Lung (tissue), 12 donors: ENCODE measurements around the gene HTR1A. TPM values are rescaled to one million over a fixed set of nuclear protein-coding genes. Genes with fewer than 3 reads are reported as not detected.

ENCODE experiments used
- ATAC-seq: fragments of 200-7000 bp; cut with Tn5 transposase; one replicate; pipeline ENCODE4 v1.9.1; 2020; ENCODE audit warnings: moderate number of reproducible peaks; ENCODE audit not compliant: insufficient read depth, low FRiP score
- DNase-seq, 3 donors: peaks; one replicate each; pipeline ENCODE4 v3.0.0-alpha.2; 2013 to 2017
- H3K27ac ChIP-seq, 2 donors: one replicate each; pipeline ENCODE4 v1.5.1; 2013; ENCODE audit warnings: mild to moderate bottlenecking in 2 of 2, moderate library complexity in 2 of 2, control low read depth in 1 of 2, inconsistent platforms in 1 of 2, low read depth in 1 of 2, low read length in 1 of 2
- H3K27me3 ChIP-seq, 3 donors: one replicate each; pipeline ENCODE4 v1.5.1; 2013; ENCODE audit warnings: low read length in 2 of 3; ENCODE audit not compliant: control insufficient read depth in 3 of 3, insufficient read depth in 3 of 3
- H3K36me3 ChIP-seq, 4 donors: one replicate each; pipeline ENCODE4 v1.5.1; 2013; ENCODE audit warnings: low read length in 4 of 4, mild to moderate bottlenecking in 1 of 4, moderate library complexity in 1 of 4; ENCODE audit not compliant: control insufficient read depth in 4 of 4, insufficient read depth in 4 of 4
- H3K4me1 ChIP-seq, 5 donors: one replicate each; pipeline ENCODE4 v1.5.1; 2013; ENCODE audit warnings: low read length in 5 of 5, mild to moderate bottlenecking in 2 of 5, moderate library complexity in 1 of 5; ENCODE audit not compliant: control insufficient read depth in 5 of 5, insufficient read depth in 5 of 5
- H3K4me3 ChIP-seq: one replicate; pipeline ENCODE4 v1.5.1; 2013; ENCODE audit warnings: mild to moderate bottlenecking, control low read depth, moderate library complexity
- H3K9ac ChIP-seq, 2 donors: one replicate each; pipeline ENCODE4 v1.5.1; 2013; ENCODE audit warnings: low read length in 2 of 2, control low read depth in 1 of 2; ENCODE audit not compliant: insufficient read depth in 1 of 2
- H3K9me3 ChIP-seq, 4 donors: one replicate each; pipeline ENCODE4 v1.5.1; 2013; ENCODE audit warnings: low read length in 3 of 4, mild to moderate bottlenecking in 1 of 4, moderate library complexity in 1 of 4; ENCODE audit not compliant: control insufficient read depth in 4 of 4, insufficient read depth in 3 of 4
- CTCF ChIP-seq: IDR thresholded peaks from 2 replicates; pipeline ENCODE4 v1.5.1; 2012; ENCODE audit warnings: mild to moderate bottlenecking; ENCODE audit errors: control extremely low read depth, extremely low read depth
- WGBS, 2 donors: extraction: QIAGEN DNeasy Blood & Tissue Kit; methylation state at CpG; one replicate each; pipeline ENCODE4 v1.1.7; 2013; 5-methylcytosine and 5-hydroxymethylcytosine counted together
- polyA plus RNA-seq, 2 donors: library from polyadenylated mRNA; stranded (reverse); fragments of 200-250 nt; gene quantifications; one replicate each; pipeline ENCODE4 v1.2.1, GENCODE V29; 2013
- total RNA-seq, 2 donors: library from RNA; depleted of rRNA in 1 of 2; stranded (reverse); fragments of >200 nt in 1 of 2; gene quantifications; one replicate each; pipeline ENCODE4 v1.2.1, GENCODE V29; 2014 to 2021
- donor health status: control.
- donor health status: control.
- donor health status: Bipolar disorder and iron deficiency.
- donor health status: healthy.
- donor health status: DM: yes; HTN: yes; CAD: no.

The HTR1A gene
- total and polyA plus RNA-seq, 4 donors: 0.20 TPM; not detected in 3

DNA sequence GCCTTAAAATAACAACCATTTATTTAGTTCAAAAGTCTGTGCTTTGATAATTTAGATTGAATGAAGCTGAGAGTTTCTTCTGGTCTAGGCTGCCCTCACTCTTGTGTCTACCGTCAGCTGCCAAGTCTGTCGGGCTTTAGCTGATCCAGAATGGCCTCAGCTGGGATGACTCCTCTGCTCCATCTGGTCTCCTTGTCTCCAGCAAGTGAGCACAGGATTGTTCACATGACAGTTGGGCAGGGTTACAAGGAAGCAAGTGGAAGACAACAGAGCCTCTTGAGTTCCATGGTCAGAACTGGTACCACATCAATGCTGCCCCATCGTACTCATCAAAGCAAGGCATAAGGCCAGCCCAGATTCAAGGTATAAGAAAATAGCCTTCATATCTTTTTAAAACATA, 9.0 kb downstream of the HTR1A start:
- Histone ChIP-seq H3K27me3 (no peaks in the 10 kb centered on the region), H3K27ac (no peak overlapping the region), H3K4me3 (no peak overlapping the region), H3K9me3 (no peaks in the 10 kb centered on the region), H3K4me1 (no peaks in the 10 kb centered on the region), H3K36me3 (no peaks in the 10 kb centered on the region), H3K9ac (no peak overlapping the region)
- no peak for TF ChIP-seq CTCF
- ATAC-seq: no peak
- 86 to 89% methylated on average over 3 of the region's 3 CpGs for WGBS, 2 donors
- DNase-seq: no peak

DNA sequence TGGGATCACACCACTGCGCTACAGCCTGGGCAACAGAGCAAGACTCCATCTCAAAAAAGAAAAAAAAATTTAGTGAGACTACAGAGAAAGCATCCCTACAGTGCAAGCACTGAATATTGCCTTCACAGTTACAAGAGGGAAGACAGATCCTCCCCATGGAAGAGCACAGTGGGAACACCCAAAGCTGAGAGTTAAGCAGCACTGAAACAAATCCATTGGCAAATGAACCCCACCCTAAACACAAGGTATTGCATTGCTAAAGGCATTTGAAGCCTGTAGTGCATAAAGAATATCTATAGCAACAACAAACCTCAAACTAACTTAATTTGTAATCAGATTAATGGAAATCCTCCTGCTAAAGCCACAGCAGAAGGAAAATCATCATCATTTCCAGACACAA, 27.1 kb downstream of the HTR1A start:
- 90 to 94% methylated on average over 1 of the region's 1 CpG for WGBS, 2 donors
- no peaks in the 10 kb centered on the region for H3K36me3 ChIP-seq
- TF ChIP-seq CTCF: no peak
- DNase-seq (no peak), ATAC-seq (no peak)
- no peak overlapping the region for H3K4me3 ChIP-seq
- H3K27ac ChIP-seq: no peak overlapping the region
- no peak overlapping the region for H3K9ac ChIP-seq
- H3K27me3 ChIP-seq: no peaks in the 10 kb centered on the region
- no peaks in the 10 kb centered on the region for H3K4me1 ChIP-seq
- H3K9me3 ChIP-seq: no peaks in the 10 kb centered on the region

GRCh38 chr5:63931836-63932235, 30.4 kb downstream of the HTR1A start:
- Histone ChIP-seq H3K9me3 (no peaks in the 10 kb centered on the region), H3K9ac (no peak overlapping the region), H3K4me3 (no peak overlapping the region), H3K36me3 (no peaks in the 10 kb centered on the region), H3K27me3 (no peaks in the 10 kb centered on the region), H3K4me1 (no peaks in the 10 kb centered on the region), H3K27ac (no peak overlapping the region)
- DNase-seq: no peak
- WGBS, 2 donors: 81 to 94% methylated on average over 1 of the region's 1 CpG
- ATAC-seq: no peak
- no peak for TF ChIP-seq CTCF

DNA sequence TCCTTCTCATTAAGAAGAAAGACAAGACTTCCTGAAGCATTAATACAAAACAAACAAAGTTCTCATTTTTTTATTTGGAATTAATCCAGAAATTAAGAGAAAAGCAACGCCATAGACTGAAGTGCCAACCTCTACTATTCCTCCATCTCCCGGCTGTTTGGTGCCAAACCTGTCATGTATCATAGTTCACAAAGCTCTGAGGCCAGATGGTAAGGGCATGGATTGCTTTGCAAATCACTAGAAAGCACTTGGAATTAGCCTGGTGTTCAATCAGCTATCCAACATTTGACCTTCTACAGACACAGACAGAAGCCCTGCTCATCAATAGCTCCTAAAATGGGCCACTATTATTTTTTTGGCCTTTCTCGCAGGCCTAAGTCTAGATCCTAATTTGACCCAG, 33.8 kb downstream of the HTR1A start:
- ATAC-seq: no peak
- WGBS, 2 donors: 79 to 85% methylated on average over 3 of the region's 3 CpGs

More for the DNA sequence above, 33.8 kb downstream of the HTR1A start:
- H3K9ac ChIP-seq: no peak overlapping the region
- no peaks in the 10 kb centered on the region for H3K36me3 ChIP-seq
- H3K27ac ChIP-seq: no peak overlapping the region
- no peak for TF ChIP-seq CTCF
- H3K9me3 ChIP-seq: no peaks in the 10 kb centered on the region
- no peak for DNase-seq
- no peaks in the 10 kb centered on the region for H3K27me3 ChIP-seq
- no peaks in the 10 kb centered on the region for H3K4me1 ChIP-seq
- no peak overlapping the region for H3K4me3 ChIP-seq
